Gastrocnemius medialis (tissue), 4 donors: Measurements from ENCODE around the gene PRRC2C.

Source experiments
- POLR2A ChIP-seq, 2 donors: fragments of 450-650 bp; IDR thresholded peaks; one replicate each; pipeline ENCODE4 v1.6.1; 2017; ENCODE audit warnings: antibody characterized with exemption in 2 of 2, mild to moderate bottlenecking in 2 of 2, moderate library complexity in 2 of 2
- TF ChIP-seq, protein P1 (sequence below), 5 experiments: fragments of 450-650 bp in 3 of 5; fragments of 200-600 bp in 2 of 5; sonication (generic) in 2 of 5; IDR thresholded peaks in 4 of 5; conservative IDR thresholded peaks in 1 of 5; 1 replicate in 4 of 5; 2 replicates in 1 of 5; pipeline ENCODE4 v1.5.1; 2016 to 2019; ENCODE audit warnings: antibody characterized with exemption in 5 of 5, mild to moderate bottlenecking in 3 of 5, moderate library complexity in 3 of 5

DNA sequence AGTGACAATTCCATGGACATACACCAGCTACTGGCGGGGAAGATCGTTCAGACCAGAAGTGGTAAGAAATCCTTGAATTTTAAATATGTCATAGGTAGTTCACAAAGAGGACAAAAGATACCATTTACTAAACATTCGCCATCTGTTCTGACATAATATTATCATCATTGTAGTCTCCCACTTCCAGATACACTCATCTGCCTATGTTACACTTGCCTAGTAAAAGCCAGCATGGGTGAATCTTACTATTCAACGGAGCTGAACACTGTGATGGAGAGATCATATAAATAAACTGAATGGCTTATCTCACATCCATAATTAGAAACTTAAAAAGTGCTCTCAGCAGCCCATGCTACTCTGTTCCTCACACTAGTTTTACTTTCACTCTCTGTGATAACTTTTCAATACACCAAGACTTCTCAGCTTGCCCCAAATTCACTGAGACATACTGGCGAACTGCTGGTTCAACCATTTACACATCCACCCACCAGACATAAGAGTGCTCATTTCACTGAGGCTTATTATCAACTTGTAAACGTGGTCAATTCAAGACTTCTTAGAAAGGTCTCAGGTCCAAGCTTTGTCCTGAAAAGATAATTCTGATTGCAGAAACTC lies 463 bp upstream of the PRRC2C start:
- TF ChIP-seq POLR2A (IDR thresholded peaks at IDR 0.05): no peak
- TF ChIP-seq, protein P1, sequence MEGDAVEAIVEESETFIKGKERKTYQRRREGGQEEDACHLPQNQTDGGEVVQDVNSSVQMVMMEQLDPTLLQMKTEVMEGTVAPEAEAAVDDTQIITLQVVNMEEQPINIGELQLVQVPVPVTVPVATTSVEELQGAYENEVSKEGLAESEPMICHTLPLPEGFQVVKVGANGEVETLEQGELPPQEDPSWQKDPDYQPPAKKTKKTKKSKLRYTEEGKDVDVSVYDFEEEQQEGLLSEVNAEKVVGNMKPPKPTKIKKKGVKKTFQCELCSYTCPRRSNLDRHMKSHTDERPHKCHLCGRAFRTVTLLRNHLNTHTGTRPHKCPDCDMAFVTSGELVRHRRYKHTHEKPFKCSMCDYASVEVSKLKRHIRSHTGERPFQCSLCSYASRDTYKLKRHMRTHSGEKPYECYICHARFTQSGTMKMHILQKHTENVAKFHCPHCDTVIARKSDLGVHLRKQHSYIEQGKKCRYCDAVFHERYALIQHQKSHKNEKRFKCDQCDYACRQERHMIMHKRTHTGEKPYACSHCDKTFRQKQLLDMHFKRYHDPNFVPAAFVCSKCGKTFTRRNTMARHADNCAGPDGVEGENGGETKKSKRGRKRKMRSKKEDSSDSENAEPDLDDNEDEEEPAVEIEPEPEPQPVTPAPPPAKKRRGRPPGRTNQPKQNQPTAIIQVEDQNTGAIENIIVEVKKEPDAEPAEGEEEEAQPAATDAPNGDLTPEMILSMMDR (IDR thresholded peaks at IDR 0.05 in 4 of 5, conservative IDR thresholded peaks at IDR 0.05 in 1 of 5): peak in 1 of 5 experiments; percentile 67
